ENCODE results near the gene CD19. TPM values are rescaled to one million over a fixed set of nuclear protein-coding genes. Genes with fewer than 3 reads are reported as not detected.
"Not testable (repeated sequence)": the region's sequence is repeated elsewhere in the genome, so short reads cannot be mapped to it uniquely, and the experiment has no call there.

CD19 gene
- total RNA-seq, 1 donor from 2014 or later, result not detected

DNA sequence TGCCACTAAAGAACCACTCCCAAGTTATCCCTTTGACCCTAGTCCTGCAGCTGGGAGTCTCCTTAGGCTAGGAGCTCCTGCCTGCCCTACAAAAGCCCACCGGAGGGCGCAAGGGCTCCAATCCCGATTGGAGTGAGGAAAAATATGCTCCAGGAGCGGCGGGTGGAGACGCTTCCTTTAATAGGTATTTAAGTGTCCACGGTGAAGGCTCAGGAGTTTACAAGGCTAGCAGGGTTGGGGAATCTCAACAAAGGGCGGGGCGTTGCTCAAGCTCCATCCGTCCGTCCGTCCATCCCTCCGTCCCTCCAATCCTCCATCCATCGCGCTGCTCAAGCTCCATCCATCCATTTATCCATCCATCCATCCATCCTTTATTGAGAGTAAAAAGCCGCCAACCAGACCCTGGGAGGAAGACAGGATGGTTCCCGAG is 42.3 kb downstream of the CD19 start:
- H3K9me3 Mint-ChIP-seq (ENCODE audit: unreplicated experiment), result no peaks in the 10 kb centered on the region
- peak overlapping the region; percentile 93 for H3K27ac Mint-ChIP-seq (ENCODE audit: unreplicated experiment)
- peaks cover 8% of the 10 kb centered on the region for H3K4me1 Mint-ChIP-seq (ENCODE audit: unreplicated experiment)
- peaks cover 11% of the 10 kb centered on the region for H3K36me3 Mint-ChIP-seq (ENCODE audit: low read depth, unreplicated experiment)
- peak; percentile 76 for DNase-seq (ENCODE audit: low spot score)
- peak overlapping the region; percentile 94 for H3K4me3 Mint-ChIP-seq (ENCODE audit: unreplicated experiment)
- TF ChIP-seq, protein P1, sequence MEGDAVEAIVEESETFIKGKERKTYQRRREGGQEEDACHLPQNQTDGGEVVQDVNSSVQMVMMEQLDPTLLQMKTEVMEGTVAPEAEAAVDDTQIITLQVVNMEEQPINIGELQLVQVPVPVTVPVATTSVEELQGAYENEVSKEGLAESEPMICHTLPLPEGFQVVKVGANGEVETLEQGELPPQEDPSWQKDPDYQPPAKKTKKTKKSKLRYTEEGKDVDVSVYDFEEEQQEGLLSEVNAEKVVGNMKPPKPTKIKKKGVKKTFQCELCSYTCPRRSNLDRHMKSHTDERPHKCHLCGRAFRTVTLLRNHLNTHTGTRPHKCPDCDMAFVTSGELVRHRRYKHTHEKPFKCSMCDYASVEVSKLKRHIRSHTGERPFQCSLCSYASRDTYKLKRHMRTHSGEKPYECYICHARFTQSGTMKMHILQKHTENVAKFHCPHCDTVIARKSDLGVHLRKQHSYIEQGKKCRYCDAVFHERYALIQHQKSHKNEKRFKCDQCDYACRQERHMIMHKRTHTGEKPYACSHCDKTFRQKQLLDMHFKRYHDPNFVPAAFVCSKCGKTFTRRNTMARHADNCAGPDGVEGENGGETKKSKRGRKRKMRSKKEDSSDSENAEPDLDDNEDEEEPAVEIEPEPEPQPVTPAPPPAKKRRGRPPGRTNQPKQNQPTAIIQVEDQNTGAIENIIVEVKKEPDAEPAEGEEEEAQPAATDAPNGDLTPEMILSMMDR (IDR thresholded peaks at IDR 0.05; ENCODE audit: unreplicated experiment), result peak; percentile 10
- peaks cover 6% of the 10 kb centered on the region for H3K27me3 Mint-ChIP-seq (ENCODE audit: unreplicated experiment)

DNA sequence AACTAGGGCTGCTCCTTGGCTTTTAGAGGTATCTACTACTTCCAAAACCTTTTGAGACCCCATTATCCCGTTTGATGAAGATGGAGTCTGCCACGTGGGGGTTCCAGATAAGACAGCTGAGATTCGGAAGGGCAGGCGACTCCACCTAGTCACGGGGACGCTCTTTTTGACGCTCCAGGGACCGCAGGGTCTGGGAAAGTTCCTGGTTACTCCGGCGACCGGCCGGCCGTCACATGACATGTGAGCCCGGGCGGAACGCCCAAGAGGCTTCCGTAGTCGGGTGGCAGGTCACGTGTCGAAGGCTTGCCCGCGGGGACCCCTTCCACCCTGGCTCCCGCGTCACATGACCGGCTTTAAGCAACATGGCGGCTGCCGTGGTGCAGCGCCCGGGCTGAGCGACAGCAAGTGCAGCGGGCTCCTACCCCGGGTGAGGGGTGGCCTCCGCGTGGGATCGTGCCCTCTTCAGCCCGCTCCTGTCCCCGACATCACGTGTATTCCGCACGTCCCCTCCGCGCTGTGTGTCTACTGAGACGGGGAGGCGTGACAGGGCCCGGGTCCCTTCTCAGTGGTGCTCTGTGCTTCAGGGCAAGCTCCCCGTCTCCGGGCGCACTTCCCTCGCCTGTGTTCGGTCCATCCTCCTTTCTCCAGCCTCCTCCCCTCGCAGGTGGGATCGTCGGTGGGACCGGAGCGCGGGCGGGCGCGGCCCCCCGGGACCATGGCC is 42.8 kb downstream of the CD19 start, which contains the start of gene SPNS1:
SPNS1 (plus strand) TSS at position 342 of the 721 bp plus-strand sequence; CDS start at position 716, 374 bp downstream.
- H3K27me3 Mint-ChIP-seq (ENCODE audit: unreplicated experiment), result peaks cover 6% of the 10 kb centered on the region
- peaks cover 8% of the 10 kb centered on the region for H3K4me1 Mint-ChIP-seq (ENCODE audit: unreplicated experiment)
- H3K4me3 Mint-ChIP-seq (ENCODE audit: unreplicated experiment), result peak within 1 kb of the TSS; percentile 95
- peak; percentile 94 for DNase-seq (ENCODE audit: low spot score)
- H3K27ac Mint-ChIP-seq (ENCODE audit: unreplicated experiment), result peak within 1 kb of the TSS; percentile 93
- TF ChIP-seq, protein P1 (IDR thresholded peaks at IDR 0.05; ENCODE audit: unreplicated experiment), result no peak
- peaks cover 11% of the 10 kb centered on the region for H3K36me3 Mint-ChIP-seq (ENCODE audit: low read depth, unreplicated experiment)
- H3K9me3 Mint-ChIP-seq (ENCODE audit: unreplicated experiment), result no peaks in the 10 kb centered on the region

DNA sequence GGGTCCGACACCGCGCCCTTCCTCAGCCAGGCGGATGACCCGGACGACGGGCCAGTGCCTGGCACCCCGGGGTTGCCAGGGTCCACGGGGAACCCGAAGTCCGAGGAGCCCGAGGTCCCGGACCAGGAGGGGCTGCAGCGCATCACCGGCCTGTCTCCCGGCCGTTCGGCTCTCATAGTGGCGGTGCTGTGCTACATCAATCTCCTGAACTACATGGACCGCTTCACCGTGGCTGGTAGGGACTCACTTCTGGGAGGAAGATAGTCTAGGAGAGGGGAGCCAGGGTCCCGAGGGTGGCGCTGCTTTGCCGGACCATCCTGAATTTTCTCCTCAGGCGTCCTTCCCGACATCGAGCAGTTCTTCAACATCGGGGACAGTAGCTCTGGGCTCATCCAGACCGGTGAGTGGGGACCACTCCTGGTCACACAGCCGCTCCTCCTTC is 43.4 kb downstream of the CD19 start:
- H3K36me3 Mint-ChIP-seq (ENCODE audit: low read depth, unreplicated experiment), result peaks cover 11% of the 10 kb centered on the region
- peak overlapping the region; percentile 95 for H3K4me3 Mint-ChIP-seq (ENCODE audit: unreplicated experiment)
- no peak for DNase-seq (ENCODE audit: low spot score)
- peaks cover 8% of the 10 kb centered on the region for H3K4me1 Mint-ChIP-seq (ENCODE audit: unreplicated experiment)
- TF ChIP-seq, protein P1 (IDR thresholded peaks at IDR 0.05; ENCODE audit: unreplicated experiment), result no peak
- no peak overlapping the region for H3K27ac Mint-ChIP-seq (ENCODE audit: unreplicated experiment)
- no peaks in the 10 kb centered on the region for H3K9me3 Mint-ChIP-seq (ENCODE audit: unreplicated experiment)
- H3K27me3 Mint-ChIP-seq (ENCODE audit: unreplicated experiment), result peaks cover 6% of the 10 kb centered on the region

DNA sequence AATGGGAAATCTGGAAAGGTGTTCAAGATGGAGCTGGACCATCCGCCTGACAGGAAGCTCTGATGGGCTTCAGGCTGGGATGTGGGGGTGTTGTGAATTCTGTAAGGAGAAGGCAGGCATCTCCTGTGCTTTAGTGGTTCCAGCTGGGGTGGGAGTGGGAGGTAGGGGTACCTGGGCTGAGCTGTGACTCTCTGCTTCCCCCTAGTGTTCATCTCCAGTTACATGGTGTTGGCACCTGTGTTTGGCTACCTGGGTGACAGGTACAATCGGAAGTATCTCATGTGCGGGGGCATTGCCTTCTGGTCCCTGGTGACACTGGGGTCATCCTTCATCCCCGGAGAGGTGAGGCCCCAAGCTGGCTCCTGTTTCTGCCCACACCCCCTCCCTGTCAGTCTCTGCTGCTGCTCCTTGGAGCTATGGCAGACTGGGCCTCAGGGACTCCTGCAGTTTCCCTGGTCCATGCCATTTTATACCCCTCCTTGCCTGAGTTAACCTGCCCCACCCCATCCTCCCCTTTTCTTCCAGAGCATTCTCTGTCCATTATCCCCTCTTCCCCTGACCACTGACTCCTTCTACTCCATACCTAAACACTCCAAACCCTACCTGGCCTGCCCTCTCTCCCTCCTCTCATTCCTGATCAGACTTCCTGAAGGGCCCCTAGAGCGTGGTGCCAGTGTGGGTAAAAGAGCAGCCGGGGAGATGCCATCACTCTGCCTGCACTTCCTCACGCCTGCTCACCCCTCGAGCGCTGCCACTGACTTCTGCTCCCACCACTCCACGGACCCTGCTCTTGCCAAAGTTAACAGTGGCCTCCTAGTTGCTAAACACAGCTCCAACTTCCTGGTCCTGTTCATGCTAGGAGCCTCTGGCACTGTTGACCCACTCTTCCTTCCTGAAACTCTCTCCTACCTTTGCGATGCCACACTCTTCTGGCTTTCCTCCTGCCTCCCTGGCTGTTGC is 46.2 kb downstream of the CD19 start:
- TF ChIP-seq, protein P1 (IDR thresholded peaks at IDR 0.05; ENCODE audit: unreplicated experiment), result no peak
- Mint-ChIP-seq H3K36me3 (ENCODE audit: low read depth, unreplicated experiment) (peaks cover 27% of the 10 kb centered on the region), H3K4me1 (ENCODE audit: unreplicated experiment) (peaks cover 8% of the 10 kb centered on the region), H3K27ac (ENCODE audit: unreplicated experiment) (no peak overlapping the region), H3K9me3 (ENCODE audit: unreplicated experiment) (no peaks in the 10 kb centered on the region), H3K27me3 (ENCODE audit: unreplicated experiment) (peaks cover 7% of the 10 kb centered on the region), H3K4me3 (ENCODE audit: unreplicated experiment) (no peak overlapping the region)
- no peak for DNase-seq (ENCODE audit: low spot score)

DNA sequence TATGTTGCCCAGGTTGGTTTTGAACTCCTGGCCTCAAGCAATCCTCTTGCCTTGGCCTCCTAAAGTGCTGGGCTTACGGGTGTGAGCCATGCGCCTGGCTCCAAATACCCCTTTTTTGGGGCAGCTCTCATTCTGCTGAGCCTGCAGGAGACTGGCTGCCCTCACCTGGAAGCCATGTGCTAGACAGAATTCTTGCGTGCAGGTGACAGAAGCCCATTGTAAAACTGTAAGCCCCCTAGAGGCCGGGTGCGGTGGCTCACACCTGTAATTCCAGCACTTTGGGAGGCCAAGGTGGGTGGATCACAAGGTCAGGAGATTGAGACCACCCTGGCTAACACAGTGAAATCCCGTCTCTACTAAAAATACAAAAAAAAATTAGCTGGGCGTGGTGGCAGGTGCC is 48.6 kb downstream of the CD19 start:
- not testable (repeated sequence) for H3K27ac Mint-ChIP-seq (ENCODE audit: unreplicated experiment)

More for the DNA sequence above, 48.6 kb downstream of the CD19 start:
- H3K9me3 Mint-ChIP-seq (ENCODE audit: unreplicated experiment); H3K4me1 Mint-ChIP-seq (ENCODE audit: unreplicated experiment); DNase-seq (ENCODE audit: low spot score); H3K27me3 Mint-ChIP-seq (ENCODE audit: unreplicated experiment); H3K4me3 Mint-ChIP-seq (ENCODE audit: unreplicated experiment): not testable (repeated sequence)
- peaks cover 38% of the 10 kb centered on the region for H3K36me3 Mint-ChIP-seq (ENCODE audit: low read depth, unreplicated experiment)
